ENCODE data around the gene UFSP1. TPM values are rescaled to one million over a fixed set of nuclear protein-coding genes. Genes with fewer than 3 reads are reported as not detected.

UFSP1 gene
- total RNA-seq, 1 experiment from 2014 or later: 5.6 TPM

DNA sequence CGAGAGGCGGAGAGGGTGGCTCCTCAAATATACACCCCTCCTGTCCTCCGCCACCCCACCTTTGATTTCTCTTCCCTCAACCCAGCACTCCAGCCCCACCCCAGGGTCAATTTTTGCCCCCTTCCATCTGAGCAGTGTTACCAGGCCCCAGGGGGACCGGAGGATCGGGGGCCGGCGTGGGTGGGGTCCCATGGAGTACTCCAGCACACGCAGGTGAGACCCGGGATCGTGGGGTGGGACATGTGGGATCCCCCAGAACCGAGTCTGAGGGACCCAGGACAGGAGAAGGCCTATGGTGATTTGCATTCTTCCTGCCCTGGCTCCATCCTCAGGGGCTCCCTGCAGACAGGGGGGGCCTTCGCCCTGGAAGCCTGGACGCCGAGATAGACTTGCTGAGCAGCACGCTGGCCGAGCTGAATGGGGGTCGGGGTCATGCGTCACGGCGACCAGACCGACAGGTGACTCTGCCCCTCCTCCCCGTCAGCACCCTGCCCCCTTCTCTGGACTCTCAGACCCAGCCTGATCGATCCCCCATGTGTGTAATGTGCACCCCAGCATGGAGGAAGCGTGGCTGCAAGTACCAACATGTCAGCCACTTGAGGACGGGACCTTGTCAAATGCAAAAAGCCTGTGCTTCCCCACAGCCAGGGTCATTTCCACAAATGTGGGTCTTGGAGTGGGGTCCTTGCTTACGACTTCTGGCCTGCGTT is 21.6 kb downstream of the UFSP1 start:
- ATAC-seq (no peak), DNase-seq (ENCODE audit: low read depth, low spot score) (no peak)
- TF ChIP-seq MAX (IDR thresholded peaks at IDR 0.05): no peak
- TF ChIP-seq REST (IDR thresholded peaks at IDR 0.05; ENCODE audit: low read depth): no peak
- TF ChIP-seq EZH2 (IDR thresholded peaks at IDR 0.05): no peak
- TF ChIP-seq RAD21 (IDR thresholded peaks at IDR 0.05; ENCODE audit: low read depth): no peak
- TF ChIP-seq EGR1 (IDR thresholded peaks at IDR 0.05; ENCODE audit: low read depth): no peak
- TF ChIP-seq FOSL1 (IDR thresholded peaks at IDR 0.05; ENCODE audit: low read depth): no peak
- no peak for TF ChIP-seq TCF7L2 (IDR thresholded peaks at IDR 0.05; ENCODE audit: borderline replicate concordance, extremely low read depth, insufficient read depth, insufficient read length)
- TF ChIP-seq SP1 (IDR thresholded peaks at IDR 0.05; ENCODE audit: low read depth): no peak
- no peak for TF ChIP-seq CTCF (IDR thresholded peaks at IDR 0.05 in 2 of 3, conservative IDR thresholded peaks at IDR 0.05 in 1 of 3; ENCODE audit: borderline replicate concordance in 1 of 3, insufficient read depth in 1 of 3, low read depth in 2 of 3, low read length in 2 of 3)
- H3K27ac ChIP-seq (ENCODE audit: low read depth, low read length): peak overlapping the region; percentile 100
- no peaks in the 10 kb centered on the region for H4K20me1 ChIP-seq (ENCODE audit: insufficient read depth)
- H3K9ac ChIP-seq (ENCODE audit: low read length): peak overlapping the region; percentile 99
- no peak overlapping the region for H2AFZ ChIP-seq (ENCODE audit: low read depth, low read length, poor library complexity, severe bottlenecking)
- no peaks in the 10 kb centered on the region for H3K9me2 ChIP-seq (ENCODE audit: insufficient read depth)
- peak overlapping the region; percentile 90 to 95 for H3K4me3 ChIP-seq (replicated peaks in 1 of 2; ENCODE audit: low read depth in 1 of 2, low read length in 2 of 2)
- POLR2A ChIA-PET: no interaction called here
- H3K4me1 ChIP-seq (ENCODE audit: control insufficient read depth in 1 of 2, insufficient read depth in 2 of 2, low read length in 2 of 2): peaks cover 25 to 39% of the 10 kb centered on the region in 2 experiments
- no peaks in the 10 kb centered on the region for H3K27me3 ChIP-seq (ENCODE audit: insufficient read depth, low read length)
- no peaks in the 10 kb centered on the region for H3K9me3 ChIP-seq (ENCODE audit: control insufficient read depth in 1 of 2, insufficient read depth in 1 of 2, low read depth in 1 of 2, low read length in 2 of 2)
- H3K4me2 ChIP-seq (ENCODE audit: low read length): peak overlapping the region; percentile 89
- RAD21 ChIA-PET (ENCODE audit: low non-redundant PET in 1 of 2, low total read pairs in 2 of 2, uncharacterized antibody in 2 of 2, unreplicated experiment in 2 of 2): no interaction called here
- CTCF ChIA-PET: no interaction called here
- BruUV-seq (replicated peaks): no TSS peak
- H3K36me3 ChIP-seq (ENCODE audit: control insufficient read depth in 1 of 2, insufficient read depth in 2 of 2, low read length in 2 of 2): peaks cover 10 to 17% of the 10 kb centered on the region in 2 experiments; a peak in 3 of 4 replicates
- H3K79me2 ChIP-seq (ENCODE audit: insufficient read depth, low read length): peaks cover 42% of the 10 kb centered on the region
- intact Hi-C loops (cut with micrococcal nuclease): no loop called here
